Stimulated activated CD8-positive, alpha-beta memory T cell treated with anti-CD3 and anti-CD28 coated beads, Interleukin-15, amount 100 ng/mL, for 1 hour (primary cell): Measurements from ENCODE around the gene SLC9B2.

Experiments
- DNase-seq: peaks from one replicate; pipeline ENCODE4 v3.0.0-alpha.2; 2020; ENCODE audit warnings: low read depth

SLC9B2 gene

GRCh38 chr4:103076747-103077347, at the start of gene SLC9B2:
Gene SLC9B2, minus strand, starts transcription at chr4:103076761. Its CDS starts 9,211 bp downstream, at chr4:103067550.
- DNase-seq = no peak

GRCh38 chr4:103126126-103126525, 49.6 kb upstream of the SLC9B2 start:
- no peak for DNase-seq

GRCh38 chr4:103123114-103123513, 46.6 kb upstream of the SLC9B2 start:
- DNase-seq = no peak

GRCh38 chr4:103118166-103118565, 41.6 kb upstream of the SLC9B2 start:
- no peak for DNase-seq

GRCh38 chr4:103111598-103111997, 35.0 kb upstream of the SLC9B2 start:
- DNase-seq = no peak

- no peak for DNase-seq
Measured at GRCh38 chr4:103108542-103108941, 32.0 kb upstream of the SLC9B2 start.

- no peak for DNase-seq
Measured at GRCh38 chr4:103105558-103106356, 29.2 kb upstream of the SLC9B2 start.

- no peak for DNase-seq
Measured at GRCh38 chr4:103104886-103105285, 28.3 kb upstream of the SLC9B2 start.

GRCh38 chr4:103100691-103101090, 24.1 kb upstream of the SLC9B2 start:
- no peak for DNase-seq

GRCh38 chr4:103099691-103100392, 23.3 kb upstream of the SLC9B2 start, which contains the start of gene BDH2:
Gene BDH2, minus strand, starts transcription at chr4:103099834. Its CDS starts 3,580 bp downstream, at chr4:103096254.
- no peak for DNase-seq

- no peak for DNase-seq
Measured at GRCh38 chr4:103098756-103099440, 22.3 kb upstream of the SLC9B2 start.

GRCh38 chr4:103098341-103098740, 21.8 kb upstream of the SLC9B2 start:
- no peak for DNase-seq

GRCh38 chr4:103097112-103097511, 20.6 kb upstream of the SLC9B2 start:
- DNase-seq = no peak

- DNase-seq = no peak
Measured at GRCh38 chr4:103095080-103095479, 18.5 kb upstream of the SLC9B2 start.

GRCh38 chr4:103092245-103092644, 15.7 kb upstream of the SLC9B2 start:
- no peak for DNase-seq

- DNase-seq = no peak
Measured at GRCh38 chr4:103091601-103092223, 15.2 kb upstream of the SLC9B2 start.

- DNase-seq = no peak
Measured at GRCh38 chr4:103089481-103089880, 12.9 kb upstream of the SLC9B2 start.

GRCh38 chr4:103086551-103086950, 10.0 kb upstream of the SLC9B2 start:
- DNase-seq = no peak

- no peak for DNase-seq
Measured at GRCh38 chr4:103085555-103086196, 9.1 kb upstream of the SLC9B2 start.

GRCh38 chr4:103079621-103080020, 3.1 kb upstream of the SLC9B2 start:
- DNase-seq = no peak
